Stomach (tissue), 4 donors: ENCODE measurements around the gene NPAS2.

Experiments
- EP300 ChIP-seq: sonication (generic); formaldehyde crosslinking; IDR thresholded peaks from one replicate; pipeline ENCODE4 v1.6.1; 2017; ENCODE audit warnings: antibody characterized with exemption
- POLR2AphosphoS5 ChIP-seq, 3 donors: sonication (generic); formaldehyde crosslinking; IDR thresholded peaks; one replicate each; pipeline ENCODE4 v1.6.1; 2016; ENCODE audit warnings: antibody characterized with exemption in 3 of 3
- TF ChIP-seq, protein P1 (sequence below), 7 experiments: fragments of 450-650 bp in 4 of 7; fragments of 200-600 bp in 3 of 7; sonication (generic) in 3 of 7; IDR thresholded peaks; one replicate each; pipeline ENCODE4 v1.5.1; 2016 to 2019; ENCODE audit warnings: antibody characterized with exemption in 7 of 7, control low read depth in 2 of 7, mild to moderate bottlenecking in 1 of 7

- TF ChIP-seq EP300 (no peak), POLR2AphosphoS5 (IDR thresholded peaks at IDR 0.05) (no peak)
- TF ChIP-seq, protein P1, sequence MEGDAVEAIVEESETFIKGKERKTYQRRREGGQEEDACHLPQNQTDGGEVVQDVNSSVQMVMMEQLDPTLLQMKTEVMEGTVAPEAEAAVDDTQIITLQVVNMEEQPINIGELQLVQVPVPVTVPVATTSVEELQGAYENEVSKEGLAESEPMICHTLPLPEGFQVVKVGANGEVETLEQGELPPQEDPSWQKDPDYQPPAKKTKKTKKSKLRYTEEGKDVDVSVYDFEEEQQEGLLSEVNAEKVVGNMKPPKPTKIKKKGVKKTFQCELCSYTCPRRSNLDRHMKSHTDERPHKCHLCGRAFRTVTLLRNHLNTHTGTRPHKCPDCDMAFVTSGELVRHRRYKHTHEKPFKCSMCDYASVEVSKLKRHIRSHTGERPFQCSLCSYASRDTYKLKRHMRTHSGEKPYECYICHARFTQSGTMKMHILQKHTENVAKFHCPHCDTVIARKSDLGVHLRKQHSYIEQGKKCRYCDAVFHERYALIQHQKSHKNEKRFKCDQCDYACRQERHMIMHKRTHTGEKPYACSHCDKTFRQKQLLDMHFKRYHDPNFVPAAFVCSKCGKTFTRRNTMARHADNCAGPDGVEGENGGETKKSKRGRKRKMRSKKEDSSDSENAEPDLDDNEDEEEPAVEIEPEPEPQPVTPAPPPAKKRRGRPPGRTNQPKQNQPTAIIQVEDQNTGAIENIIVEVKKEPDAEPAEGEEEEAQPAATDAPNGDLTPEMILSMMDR (IDR thresholded peaks at IDR 0.05), result no peak
These were observed 51.0 kb downstream of the NPAS2 start for GRCh38 chr2:100870652-100871531.
